PFSK-1 (cell line): Measurements from ENCODE around the gene RPS6KL1.

Experiments
- FOXP2 ChIP-seq: optimal IDR thresholded peaks from 2 replicates; pipeline ENCODE3; 2011; ENCODE audit warnings: borderline replicate concordance, control low read depth, inconsistent platforms; ENCODE audit not compliant: insufficient read depth; ENCODE audit errors: extremely low read length, extremely low read depth
- POLR2AphosphoS5 ChIP-seq: IDR thresholded peaks from 2 replicates; pipeline ENCODE4 v1.6.1; 2012; ENCODE audit warnings: low read depth, mild to moderate bottlenecking, control low read depth, low read length, moderate library complexity
- SIN3A ChIP-seq: IDR thresholded peaks from 2 replicates; pipeline ENCODE4 v1.6.1; 2012; ENCODE audit warnings: mild to moderate bottlenecking, low read length, moderate library complexity, borderline replicate concordance; ENCODE audit not compliant: insufficient read depth
- TAF1 ChIP-seq: IDR thresholded peaks from 2 replicates; pipeline ENCODE4 v1.6.1; 2012; ENCODE audit warnings: low read length, control low read depth, borderline replicate concordance; ENCODE audit not compliant: insufficient read depth
- TF ChIP-seq, protein P1 (sequence below), 2 experiments: IDR thresholded peaks; 2 replicates each; pipeline versions ENCODE4 v1.6.1 to v1.8.0; 2011 to 2012; ENCODE audit warnings: low read depth in 2 of 2, low read length in 2 of 2, control low read depth in 1 of 2, inconsistent platforms in 1 of 2, mild to moderate bottlenecking in 1 of 2, moderate library complexity in 1 of 2; ENCODE audit not compliant: insufficient read depth in 1 of 2

RPS6KL1 gene

GRCh38 chr14:74855945-74856344 is 67.1 kb downstream of the RPS6KL1 start:
- TF ChIP-seq POLR2AphosphoS5 = no peak
- TF ChIP-seq, protein P1, sequence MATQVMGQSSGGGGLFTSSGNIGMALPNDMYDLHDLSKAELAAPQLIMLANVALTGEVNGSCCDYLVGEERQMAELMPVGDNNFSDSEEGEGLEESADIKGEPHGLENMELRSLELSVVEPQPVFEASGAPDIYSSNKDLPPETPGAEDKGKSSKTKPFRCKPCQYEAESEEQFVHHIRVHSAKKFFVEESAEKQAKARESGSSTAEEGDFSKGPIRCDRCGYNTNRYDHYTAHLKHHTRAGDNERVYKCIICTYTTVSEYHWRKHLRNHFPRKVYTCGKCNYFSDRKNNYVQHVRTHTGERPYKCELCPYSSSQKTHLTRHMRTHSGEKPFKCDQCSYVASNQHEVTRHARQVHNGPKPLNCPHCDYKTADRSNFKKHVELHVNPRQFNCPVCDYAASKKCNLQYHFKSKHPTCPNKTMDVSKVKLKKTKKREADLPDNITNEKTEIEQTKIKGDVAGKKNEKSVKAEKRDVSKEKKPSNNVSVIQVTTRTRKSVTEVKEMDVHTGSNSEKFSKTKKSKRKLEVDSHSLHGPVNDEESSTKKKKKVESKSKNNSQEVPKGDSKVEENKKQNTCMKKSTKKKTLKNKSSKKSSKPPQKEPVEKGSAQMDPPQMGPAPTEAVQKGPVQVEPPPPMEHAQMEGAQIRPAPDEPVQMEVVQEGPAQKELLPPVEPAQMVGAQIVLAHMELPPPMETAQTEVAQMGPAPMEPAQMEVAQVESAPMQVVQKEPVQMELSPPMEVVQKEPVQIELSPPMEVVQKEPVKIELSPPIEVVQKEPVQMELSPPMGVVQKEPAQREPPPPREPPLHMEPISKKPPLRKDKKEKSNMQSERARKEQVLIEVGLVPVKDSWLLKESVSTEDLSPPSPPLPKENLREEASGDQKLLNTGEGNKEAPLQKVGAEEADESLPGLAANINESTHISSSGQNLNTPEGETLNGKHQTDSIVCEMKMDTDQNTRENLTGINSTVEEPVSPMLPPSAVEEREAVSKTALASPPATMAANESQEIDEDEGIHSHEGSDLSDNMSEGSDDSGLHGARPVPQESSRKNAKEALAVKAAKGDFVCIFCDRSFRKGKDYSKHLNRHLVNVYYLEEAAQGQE (IDR thresholded peaks at IDR 0.05; ENCODE audit: insufficient read depth in 1 of 2, low read depth in 2 of 2, low read length in 2 of 2) = no peak
- TF ChIP-seq TAF1 = no peak
- no peak for TF ChIP-seq FOXP2
- no peak for TF ChIP-seq SIN3A

GRCh38 chr14:74855021-74855420 is 68.0 kb downstream of the RPS6KL1 start:
- TF ChIP-seq POLR2AphosphoS5 = no peak
- no peak for TF ChIP-seq SIN3A
- TF ChIP-seq FOXP2 = no peak
- TF ChIP-seq, protein P1 (IDR thresholded peaks at IDR 0.05; ENCODE audit: insufficient read depth in 1 of 2, low read depth in 2 of 2, low read length in 2 of 2) = no peak
- no peak for TF ChIP-seq TAF1
